BLaER1 treated with 17β-estradiol and CSF1 and Interleukin-3, amounts not matched to agents 10 nM and 100 nM (cell line): ENCODE results near the gene MREG.
"Not testable (repeated sequence)": the region's sequence is repeated elsewhere in the genome, so short reads cannot be mapped to it uniquely, and the experiment has no call there.

Experiments used
- H3K27ac ChIP-seq, 11 experiments: shearing (Covaris generic); formaldehyde crosslinking; 2 replicates each; pipeline ENCODE4 v1.8.1; 2022
- H3K27me3 ChIP-seq, 11 experiments: shearing (Covaris generic); formaldehyde crosslinking; 2 replicates each; pipeline ENCODE4 v1.8.1; 2022
- H3K36me3 ChIP-seq, 11 experiments: shearing (Covaris generic); formaldehyde crosslinking; 2 replicates each; pipeline ENCODE4 v1.8.1; 2022
- H3K4me1 ChIP-seq, 10 experiments: shearing (Covaris generic); formaldehyde crosslinking; 2 replicates each; pipeline ENCODE4 v1.8.1; 2022
- H3K4me2 ChIP-seq, 11 experiments: shearing (Covaris generic); formaldehyde crosslinking; 2 replicates each; pipeline ENCODE4 v1.8.1; 2022
- H3K4me3 ChIP-seq, 10 experiments: shearing (Covaris generic); formaldehyde crosslinking; 2 replicates each; pipeline ENCODE4 v1.8.1; 2022
- H3K9ac ChIP-seq, 11 experiments: shearing (Covaris generic); formaldehyde crosslinking; 2 replicates each; pipeline ENCODE4 v1.8.1; 2022
- H3K9me3 ChIP-seq, 11 experiments: shearing (Covaris generic); formaldehyde crosslinking; replicated peaks in 1 of 11; 2 replicates each; pipeline ENCODE4 v1.8.1; 2022
- H4K20me1 ChIP-seq, 11 experiments: shearing (Covaris generic); formaldehyde crosslinking; 2 replicates each; pipeline ENCODE4 v1.8.1; 2022
- Cebpa-rat ChIP-seq, 11 experiments: shearing (Covaris generic); IDR thresholded peaks; 2 replicates each; pipeline ENCODE4 v1.8.1; 2022

Gene MREG

DNA sequence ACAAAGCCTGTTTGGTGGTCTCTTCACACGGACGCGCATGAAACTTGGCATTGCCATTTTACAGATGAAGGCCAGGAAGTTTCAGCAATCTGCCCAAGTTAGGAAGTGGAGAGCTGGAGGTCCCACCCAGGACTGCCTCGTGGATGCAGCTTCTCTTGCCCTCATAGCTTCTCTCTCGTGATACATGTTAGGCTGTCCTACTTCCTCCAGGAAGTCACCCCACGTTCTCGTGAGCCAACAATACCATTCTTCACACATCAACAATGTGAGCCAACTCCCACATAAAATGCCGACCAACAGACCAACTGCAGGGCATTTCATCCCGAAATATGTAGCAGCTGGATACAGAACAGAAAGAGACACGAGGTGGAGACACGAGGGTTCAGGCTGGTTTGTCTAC is 85.3 kb downstream of the MREG start:
- Histone ChIP-seq H3K4me3 (no peak overlapping the region), H3K9ac (no peak overlapping the region), H3K4me1 (peaks cover 0 to 29% (median 10%) of the 10 kb centered on the region in 10 experiments; a peak in 11 of 20 replicates), H3K27me3 (no peaks in the 10 kb centered on the region), H3K27ac (no peak overlapping the region), H3K36me3 (no peaks in the 10 kb centered on the region), H3K4me2 (peak overlapping the region in 3 of 11 experiments; percentile 8 to 12 (median 11); a peak in 2 of 22 replicates), H4K20me1 (no peaks in the 10 kb centered on the region), H3K9me3 (no peaks in the 10 kb centered on the region)
- no peak for TF ChIP-seq Cebpa-rat (IDR thresholded peaks at IDR 0.05)

DNA sequence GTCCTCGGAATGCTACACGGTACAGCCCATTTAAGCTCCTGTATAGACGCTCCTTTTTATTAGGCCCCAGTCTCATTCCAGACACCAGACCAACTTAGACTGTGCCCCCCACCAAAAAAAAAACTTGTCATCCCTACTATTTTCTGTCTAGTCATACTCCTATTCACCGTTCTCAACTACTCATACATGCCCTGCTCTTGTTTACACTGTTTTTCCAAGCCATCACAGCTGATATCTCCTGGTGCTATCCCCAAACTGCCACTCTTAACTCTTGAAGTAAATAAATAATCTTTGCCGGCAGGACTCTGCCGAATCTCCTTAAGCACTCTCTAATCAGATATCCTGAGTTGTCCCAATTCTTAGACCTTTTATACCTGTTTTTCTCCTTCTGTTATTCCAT is 86.4 kb downstream of the MREG start:
- not testable (repeated sequence) for H3K4me3 ChIP-seq, H3K27ac ChIP-seq, H3K9ac ChIP-seq, H3K9me3 ChIP-seq, H3K27me3 ChIP-seq, H4K20me1 ChIP-seq, H3K36me3 ChIP-seq, H3K4me2 ChIP-seq
- H3K4me1 ChIP-seq: peaks cover 0 to 30% (median 10%) of the 10 kb centered on the region in 10 experiments; a peak in 11 of 20 replicates

DNA sequence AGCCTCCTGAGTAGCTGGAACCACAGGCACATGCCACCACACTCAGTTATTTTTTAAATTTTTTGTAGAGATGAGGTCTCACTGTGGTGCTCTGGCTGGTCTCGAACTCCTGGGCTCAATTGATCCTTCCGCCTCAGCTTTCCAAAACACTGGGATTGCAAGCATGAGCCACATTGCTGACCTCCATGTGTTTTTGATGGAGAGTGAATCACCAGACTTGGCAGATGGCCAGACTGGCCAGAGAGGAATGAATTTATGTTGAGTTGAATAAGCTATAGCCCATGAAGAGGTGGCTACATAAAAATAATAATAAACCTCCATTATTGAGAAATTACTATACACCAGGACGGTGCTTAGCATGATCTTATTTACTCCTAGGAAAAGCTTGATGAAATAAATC is 91.5 kb downstream of the MREG start:
- Histone ChIP-seq H3K9ac (no peak overlapping the region), H3K4me2 (peak overlapping the region in 1 of 11 experiments; percentile 40; a peak in 1 of 22 replicates), H3K9me3 (0 out of 22 replicates have a peak, but pooled peaks cover 0 to 5% (median 0%) of the 10 kb centered on the region in 11 experiments), H3K4me3 (no peak overlapping the region), H3K4me1 (peaks cover 0 to 44% (median 10%) of the 10 kb centered on the region in 10 experiments; a peak in 9 of 20 replicates), H3K27ac (no peak overlapping the region), H3K27me3 (no peaks in the 10 kb centered on the region), H3K36me3 (no peaks in the 10 kb centered on the region), H4K20me1 (no peaks in the 10 kb centered on the region)
- no peak for TF ChIP-seq Cebpa-rat (IDR thresholded peaks at IDR 0.05)

DNA sequence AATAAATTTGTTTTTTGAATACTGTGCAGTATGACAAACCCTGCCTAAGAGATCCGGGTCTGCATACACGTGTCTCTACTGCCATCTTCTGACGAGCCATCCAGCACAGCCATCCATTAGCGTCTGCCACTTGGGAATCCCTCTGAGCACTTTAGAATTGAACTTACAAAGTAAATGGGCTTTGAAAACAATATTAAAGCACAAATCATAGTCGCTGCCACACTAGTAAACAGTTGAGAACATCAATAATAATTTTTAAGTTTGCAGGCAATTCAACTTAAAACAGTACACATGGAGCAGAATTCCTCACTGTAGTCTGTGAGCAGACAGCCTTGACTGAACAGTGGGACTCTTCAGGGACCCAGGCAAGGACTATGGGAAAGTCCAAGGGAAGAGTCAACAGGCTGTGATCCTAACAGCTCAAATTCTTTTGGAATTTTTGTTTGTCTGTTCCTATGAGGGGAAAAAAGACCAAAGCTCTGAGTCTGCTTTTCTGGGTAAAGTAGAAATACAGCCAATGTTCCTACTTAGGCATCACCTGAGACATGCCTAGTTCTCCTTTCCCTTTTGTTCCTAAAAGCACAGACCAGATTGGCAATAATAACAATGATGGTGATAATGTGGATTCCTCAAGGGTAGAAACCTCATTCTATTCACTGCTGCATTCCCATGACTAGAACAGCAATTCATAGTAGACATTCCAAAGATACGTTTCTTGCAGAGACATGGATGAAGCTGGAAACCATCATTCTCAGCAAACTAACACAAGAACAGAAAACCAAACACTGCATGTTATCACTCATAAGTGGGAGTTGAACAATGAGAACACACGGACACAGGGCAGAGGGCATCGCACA is 92.9 kb downstream of the MREG start:
- no peaks in the 10 kb centered on the region for H4K20me1 ChIP-seq
- peak overlapping the region in 2 of 11 experiments; percentile 57 to 63; a peak in 3 of 22 replicates for H3K4me2 ChIP-seq
- 0 out of 22 replicates have a peak, but pooled peaks cover 0 to 5% (median 0%) of the 10 kb centered on the region in 11 experiments for H3K9me3 ChIP-seq
- H3K36me3 ChIP-seq: no peaks in the 10 kb centered on the region
- no peaks in the 10 kb centered on the region for H3K27me3 ChIP-seq
- peak overlapping the region in 5 of 11 experiments; percentile 37 to 84 (median 73); a peak in 8 of 22 replicates for H3K27ac ChIP-seq
- H3K4me1 ChIP-seq: peaks cover 0 to 59% (median 10%) of the 10 kb centered on the region in 10 experiments; a peak in 9 of 20 replicates
- H3K9ac ChIP-seq: peak overlapping the region in 5 of 11 experiments; percentile 8 to 56 (median 31); a peak in 5 of 22 replicates
- H3K4me3 ChIP-seq: no peak overlapping the region
- TF ChIP-seq Cebpa-rat (IDR thresholded peaks at IDR 0.05): no peak

DNA sequence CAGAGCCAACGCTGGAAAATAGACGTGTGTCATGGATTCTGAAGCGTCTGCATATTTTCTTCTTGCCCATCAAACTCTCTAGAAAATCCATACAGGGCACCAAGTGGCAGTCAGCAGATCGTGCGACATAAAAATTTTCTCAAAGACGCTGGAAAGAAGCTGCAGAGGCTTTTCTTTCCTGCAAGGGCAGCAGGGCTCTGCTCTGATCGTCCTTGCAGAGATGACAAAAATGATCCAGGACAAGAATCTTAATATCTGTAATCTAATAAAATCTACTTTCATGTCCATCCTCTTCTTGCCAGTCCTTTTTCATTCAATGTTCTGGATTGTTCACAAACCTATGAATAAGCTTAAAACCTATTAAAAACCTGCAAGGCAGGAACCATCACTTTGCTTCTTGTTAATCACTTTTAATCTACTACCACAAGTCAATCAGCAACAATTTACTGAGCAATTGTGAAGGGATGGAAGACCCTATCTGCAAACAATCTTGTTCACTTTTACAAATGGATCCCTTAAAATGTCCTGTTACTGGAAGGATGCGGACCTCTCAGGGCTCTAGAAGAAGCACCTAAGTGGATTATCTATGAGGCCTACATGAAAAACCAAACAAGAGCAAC is 93.6 kb downstream of the MREG start:
- Histone ChIP-seq H3K27ac (peak overlapping the region in 5 of 11 experiments; percentile 20 to 84 (median 73); a peak in 10 of 22 replicates), H3K9ac (peak overlapping the region in 4 of 11 experiments; percentile 20 to 56 (median 34); a peak in 5 of 22 replicates)

DNA sequence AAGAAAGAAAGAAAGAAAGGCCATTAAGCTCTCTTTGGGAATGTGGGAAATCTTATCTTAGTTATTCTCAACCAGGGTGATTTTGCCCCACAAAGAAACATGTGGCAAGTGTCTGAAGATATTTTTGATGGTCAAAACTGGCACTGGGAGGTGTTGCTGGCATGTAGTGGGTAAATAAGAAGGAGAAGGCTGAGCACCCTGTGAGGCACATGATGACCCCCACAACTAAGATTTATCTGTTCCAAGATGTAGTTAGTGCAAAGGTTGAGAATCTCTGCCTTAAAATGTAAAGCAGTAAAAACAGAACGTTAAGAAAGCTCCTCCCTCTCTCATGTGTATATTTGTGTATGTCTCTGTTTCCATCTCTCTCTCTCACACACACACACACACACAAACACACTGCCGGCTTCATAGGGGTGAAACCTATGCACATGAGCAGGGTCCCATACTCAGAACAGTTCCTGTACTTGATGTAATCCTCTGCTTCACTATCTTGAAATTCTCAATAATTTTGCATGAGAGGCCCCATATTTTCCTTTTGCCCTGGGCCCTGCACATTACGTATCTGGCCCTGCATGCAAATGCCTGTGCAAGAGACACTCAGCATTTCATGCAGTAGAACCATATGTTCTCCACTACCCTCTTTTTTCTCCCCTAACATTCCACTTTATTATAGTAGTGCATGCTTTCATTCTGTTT is 94.3 kb downstream of the MREG start:
- Histone ChIP-seq H3K9me3 (0 out of 22 replicates have a peak, but pooled peaks cover 0 to 5% (median 0%) of the 10 kb centered on the region in 11 experiments), H3K27me3 (no peaks in the 10 kb centered on the region), H3K4me1 (peaks cover 0 to 73% (median 10%) of the 10 kb centered on the region in 10 experiments; a peak in 9 of 20 replicates), H3K9ac (peak overlapping the region in 5 of 11 experiments; percentile 7 to 65 (median 56); a peak in 8 of 22 replicates), H3K36me3 (no peaks in the 10 kb centered on the region), H3K4me2 (peak overlapping the region in 5 of 11 experiments; percentile 12 to 65 (median 57); a peak in 9 of 22 replicates), H4K20me1 (no peaks in the 10 kb centered on the region), H3K27ac (peak overlapping the region in 6 of 11 experiments; percentile 0 to 84 (median 68); a peak in 11 of 22 replicates), H3K4me3 (no peak overlapping the region)
- no peak for TF ChIP-seq Cebpa-rat (IDR thresholded peaks at IDR 0.05)

More for the DNA sequence above, 93.6 kb downstream of the MREG start:
- H3K4me2 ChIP-seq: peak overlapping the region in 5 of 11 experiments; percentile 12 to 65 (median 57); a peak in 9 of 22 replicates
- H3K36me3 ChIP-seq: no peaks in the 10 kb centered on the region
- H3K9me3 ChIP-seq: 0 out of 22 replicates have a peak, but pooled peaks cover 0 to 5% (median 0%) of the 10 kb centered on the region in 11 experiments
- no peaks in the 10 kb centered on the region for H4K20me1 ChIP-seq
- H3K27me3 ChIP-seq: no peaks in the 10 kb centered on the region
- TF ChIP-seq Cebpa-rat (IDR thresholded peaks at IDR 0.05): no peak
- no peak overlapping the region for H3K4me3 ChIP-seq
- H3K4me1 ChIP-seq: peaks cover 0 to 66% (median 10%) of the 10 kb centered on the region in 10 experiments; a peak in 9 of 20 replicates

DNA sequence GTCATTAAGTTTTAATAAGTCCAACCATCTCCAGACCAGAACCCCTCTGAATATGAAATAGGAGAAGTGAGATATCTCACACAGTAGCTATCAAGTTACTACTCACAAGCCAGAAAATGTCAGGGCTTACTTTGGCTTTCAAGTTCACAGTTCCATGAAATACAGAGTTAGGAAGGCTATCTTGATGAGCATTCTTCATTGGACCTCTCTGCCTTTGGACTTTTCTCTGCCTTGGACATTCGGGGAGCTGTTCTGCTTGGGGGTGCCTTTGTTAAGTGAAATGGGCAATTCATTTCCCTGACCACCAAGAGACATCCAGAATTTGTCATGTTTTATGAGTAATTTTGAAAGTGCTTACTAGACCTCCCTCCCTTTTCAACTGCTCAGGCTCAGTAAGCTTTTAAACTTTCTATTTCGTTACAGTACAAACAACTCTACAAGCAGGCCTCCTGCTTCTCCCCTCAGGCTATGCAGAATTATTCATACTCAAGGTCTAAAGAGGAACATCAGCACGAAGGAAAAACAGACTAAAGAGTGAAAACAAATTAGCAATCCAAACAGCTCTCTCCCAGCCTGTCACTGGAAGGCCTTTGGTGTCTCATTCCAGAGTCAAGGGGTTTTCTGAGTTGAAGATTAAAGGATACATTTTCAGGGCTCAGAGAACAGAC is 95.3 kb downstream of the MREG start:
- no peak for TF ChIP-seq Cebpa-rat (IDR thresholded peaks at IDR 0.05)
- H4K20me1 ChIP-seq: no peaks in the 10 kb centered on the region
- peaks cover 0 to 73% (median 10%) of the 10 kb centered on the region in 10 experiments; a peak in 9 of 20 replicates for H3K4me1 ChIP-seq
- no peak overlapping the region for H3K4me3 ChIP-seq
- H3K36me3 ChIP-seq: no peaks in the 10 kb centered on the region
- 0 out of 22 replicates have a peak, but pooled peaks cover 0 to 5% (median 0%) of the 10 kb centered on the region in 11 experiments for H3K9me3 ChIP-seq
- peak overlapping the region in 5 of 11 experiments; percentile 4 to 65 (median 57); a peak in 8 of 22 replicates for H3K4me2 ChIP-seq
- H3K9ac ChIP-seq: peak overlapping the region in 6 of 11 experiments; percentile 1 to 65 (median 51); a peak in 9 of 22 replicates
- H3K27me3 ChIP-seq: no peaks in the 10 kb centered on the region
- peak overlapping the region in 6 of 11 experiments; percentile 4 to 84 (median 68); a peak in 11 of 22 replicates for H3K27ac ChIP-seq

DNA sequence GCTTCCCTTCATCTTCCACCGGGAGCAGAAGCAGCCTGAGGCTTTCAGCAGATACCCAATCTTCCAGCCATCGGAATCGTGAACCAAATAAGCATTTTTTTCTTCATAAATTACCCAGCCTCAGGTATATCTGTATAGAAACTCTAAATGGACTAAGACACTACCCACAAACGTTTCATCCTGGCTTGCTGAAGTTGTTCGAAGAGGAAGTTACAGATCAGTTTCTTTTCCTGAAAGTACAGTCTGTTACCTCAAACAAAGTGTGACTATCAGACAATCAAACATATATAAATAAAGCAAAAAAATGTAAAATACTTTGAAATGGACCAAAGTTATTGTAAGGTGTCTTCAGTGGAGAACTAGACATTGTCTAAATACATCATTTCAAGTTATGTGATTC is 97.9 kb downstream of the MREG start:
- TF ChIP-seq Cebpa-rat (IDR thresholded peaks at IDR 0.05): no peak

More for the DNA sequence above, 97.9 kb downstream of the MREG start:
- Histone ChIP-seq H3K4me3 (no peak overlapping the region), H3K9me3 (peaks cover 0 to 19% (median 0%) of the 10 kb centered on the region in 11 experiments; a peak in 2 of 22 replicates), H3K9ac (no peak overlapping the region), H3K4me1 (peaks cover 0 to 64% (median 10%) of the 10 kb centered on the region in 10 experiments; a peak in 9 of 20 replicates), H3K4me2 (peak overlapping the region in 3 of 11 experiments; percentile 13 to 38 (median 32); a peak in 4 of 22 replicates), H4K20me1 (no peaks in the 10 kb centered on the region), H3K27me3 (no peaks in the 10 kb centered on the region), H3K36me3 (no peaks in the 10 kb centered on the region), H3K27ac (peak overlapping the region in 2 of 11 experiments; percentile 83 to 84; a peak in 4 of 22 replicates)
